ENCODE measurements around the gene RAB3GAP1. TPM values are rescaled to one million over a fixed set of nuclear protein-coding genes. Genes with fewer than 3 reads are reported as not detected.
"Not testable (repeated sequence)": the region's sequence is repeated elsewhere in the genome, so short reads cannot be mapped to it uniquely, and the experiment has no call there.

Gene RAB3GAP1
- total and polyA plus RNA-seq, 2 donors from 2014 or later: 16.6 to 41.4 TPM

DNA sequence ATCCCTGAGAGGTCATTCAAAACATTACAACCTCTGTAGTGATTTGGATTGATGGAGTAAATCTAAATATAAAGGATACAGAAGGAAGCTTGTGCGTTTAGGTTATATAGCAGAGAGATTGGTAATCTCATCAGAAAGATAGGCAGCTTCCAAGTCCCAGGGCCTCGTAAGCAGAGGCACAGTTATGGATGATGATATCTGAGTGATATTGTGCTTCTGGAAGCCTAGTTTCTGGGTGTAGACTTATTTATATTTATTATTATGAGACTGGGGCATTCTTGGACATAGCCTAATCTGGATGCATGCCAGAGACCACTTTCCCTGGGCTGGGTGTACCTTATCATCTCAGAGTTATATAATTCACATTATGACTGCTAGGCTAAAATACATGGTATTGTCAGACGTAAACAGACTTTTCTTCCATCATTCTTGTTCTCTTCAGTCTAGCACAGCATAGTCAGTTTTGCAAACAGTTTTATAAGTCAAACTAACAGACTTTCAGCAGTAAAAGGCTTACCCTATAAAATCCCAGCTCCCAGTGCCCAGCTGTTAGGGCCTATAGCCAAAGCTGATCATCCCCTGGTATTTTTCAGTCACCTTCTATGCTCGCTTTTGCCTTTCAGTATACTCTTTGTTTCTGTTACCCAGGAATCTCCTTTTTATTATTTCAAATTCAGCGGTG lies 47.9 kb downstream of the RAB3GAP1 start:
- Histone ChIP-seq H3K4me1 (ENCODE audit: control insufficient read depth in 2 of 3, insufficient read depth in 2 of 3, low read depth in 1 of 3, low read length in 3 of 3) (no peaks in the 10 kb centered on the region), H3K4me3 (ENCODE audit: low read length in 3 of 3) (no peak overlapping the region), H3K9me3 (ENCODE audit: control insufficient read depth in 2 of 3, insufficient read depth in 1 of 3, low read length in 3 of 3) (no peaks in the 10 kb centered on the region), H3K27ac (ENCODE audit: low read depth in 2 of 2, low read length in 2 of 2) (no peak overlapping the region), H3K27me3 (ENCODE audit: control insufficient read depth, insufficient read depth, low read length) (no peaks in the 10 kb centered on the region), H3K36me3 (ENCODE audit: control insufficient read depth in 2 of 3, insufficient read depth in 3 of 3, low read length in 3 of 3) (peaks cover 0 to 6% (median 0%) of the 10 kb centered on the region in 3 donors), H3K9ac (ENCODE audit: low read length in 3 of 3) (no peak overlapping the region)
- FAIRE-seq (no peak), DNase-seq (no peak)
- intact Hi-C loops (cut with DNase I): no loop called here
- TF ChIP-seq CTCF (IDR thresholded peaks at IDR 0.05; ENCODE audit: borderline replicate concordance, extremely low read depth, insufficient read depth): no peak

DNA sequence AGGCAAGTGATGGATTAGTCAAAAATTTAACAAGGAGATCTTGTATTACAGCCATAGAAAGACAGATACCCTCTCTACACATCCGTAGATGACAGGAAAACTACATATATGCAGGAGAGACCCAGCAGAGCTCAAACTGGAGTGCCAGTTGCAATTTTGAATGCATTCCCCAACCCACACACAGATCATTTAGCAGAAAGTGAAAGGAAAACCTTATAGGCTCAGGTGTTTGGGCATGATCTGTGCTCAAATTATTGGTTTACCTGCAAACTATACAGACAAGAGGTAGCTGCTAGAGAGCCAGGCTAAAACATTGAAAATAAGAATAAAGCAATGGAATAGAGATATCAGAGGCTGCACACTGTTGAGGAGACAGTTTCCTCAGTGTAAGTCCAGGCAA lies 51.8 kb downstream of the RAB3GAP1 start:
- no peak for TF ChIP-seq CTCF (IDR thresholded peaks at IDR 0.05; ENCODE audit: borderline replicate concordance, extremely low read depth, insufficient read depth)
- H3K27me3 ChIP-seq (ENCODE audit: control insufficient read depth, insufficient read depth, low read length): no peaks in the 10 kb centered on the region
- H3K9me3 ChIP-seq (ENCODE audit: control insufficient read depth in 2 of 3, insufficient read depth in 1 of 3, low read length in 3 of 3): peaks cover 0 to 3% (median 0%) of the 10 kb centered on the region in 3 donors
- DNase-seq (no peak), FAIRE-seq (no peak)
- H3K27ac ChIP-seq (ENCODE audit: low read depth in 2 of 2, low read length in 2 of 2): no peak overlapping the region
- no peaks in the 10 kb centered on the region for H3K4me1 ChIP-seq (ENCODE audit: control insufficient read depth in 2 of 3, insufficient read depth in 2 of 3, low read depth in 1 of 3, low read length in 3 of 3)
- no peak overlapping the region for H3K4me3 ChIP-seq (ENCODE audit: low read length in 3 of 3)
- H3K9ac ChIP-seq (ENCODE audit: low read length in 3 of 3): no peak overlapping the region
- intact Hi-C loops (cut with DNase I): no loop called here
- no peaks in the 10 kb centered on the region for H3K36me3 ChIP-seq (ENCODE audit: control insufficient read depth in 2 of 3, insufficient read depth in 3 of 3, low read length in 3 of 3)

GRCh38 chr2:135105513-135106316 lies 53.6 kb downstream of the RAB3GAP1 start:
- FAIRE-seq; intact Hi-C loops (cut with DNase I); H3K9ac ChIP-seq (ENCODE audit: low read length in 3 of 3); H3K27ac ChIP-seq (ENCODE audit: low read depth in 2 of 2, low read length in 2 of 2); H3K9me3 ChIP-seq (ENCODE audit: control insufficient read depth in 2 of 3, insufficient read depth in 1 of 3, low read length in 3 of 3); H3K4me3 ChIP-seq (ENCODE audit: low read length in 3 of 3); H3K36me3 ChIP-seq (ENCODE audit: control insufficient read depth in 2 of 3, insufficient read depth in 3 of 3, low read length in 3 of 3); H3K4me1 ChIP-seq (ENCODE audit: control insufficient read depth in 2 of 3, insufficient read depth in 2 of 3, low read depth in 1 of 3, low read length in 3 of 3); H3K27me3 ChIP-seq (ENCODE audit: control insufficient read depth, insufficient read depth, low read length); DNase-seq: not testable (repeated sequence)

DNA sequence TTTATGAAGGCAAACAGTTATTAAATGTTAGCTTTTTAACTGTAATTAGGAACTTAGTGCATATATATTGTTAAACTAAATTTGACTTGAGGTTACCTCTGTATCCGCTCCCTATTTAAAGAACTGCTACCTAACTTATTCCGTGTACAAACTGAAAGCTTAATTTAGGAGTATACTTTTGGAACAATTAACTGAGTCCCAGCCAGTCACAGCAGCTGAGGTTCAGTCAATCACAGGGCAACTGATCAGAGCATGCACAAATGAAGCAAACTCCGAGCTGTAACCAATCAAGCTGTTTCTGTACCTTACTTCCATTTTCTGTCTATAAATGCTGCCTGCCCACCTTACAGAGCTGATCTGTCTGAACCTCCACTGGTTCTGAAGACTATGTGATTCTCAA lies 61.2 kb downstream of the RAB3GAP1 start:
- intact Hi-C loops (cut with DNase I): no loop called here
- DNase-seq (no peak), FAIRE-seq (no peak)
- Histone ChIP-seq H3K27ac (ENCODE audit: low read depth in 2 of 2, low read length in 2 of 2) (no peak overlapping the region), H3K9ac (ENCODE audit: low read length in 3 of 3) (no peak overlapping the region), H3K9me3 (ENCODE audit: control insufficient read depth in 2 of 3, insufficient read depth in 1 of 3, low read length in 3 of 3) (no peaks in the 10 kb centered on the region), H3K4me3 (ENCODE audit: low read length in 3 of 3) (no peak overlapping the region), H3K36me3 (ENCODE audit: control insufficient read depth in 2 of 3, insufficient read depth in 3 of 3, low read length in 3 of 3) (peaks cover 0 to 2% (median 0%) of the 10 kb centered on the region in 3 donors), H3K4me1 (ENCODE audit: control insufficient read depth in 2 of 3, insufficient read depth in 2 of 3, low read depth in 1 of 3, low read length in 3 of 3) (no peaks in the 10 kb centered on the region), H3K27me3 (ENCODE audit: control insufficient read depth, insufficient read depth, low read length) (no peaks in the 10 kb centered on the region)
- TF ChIP-seq CTCF (IDR thresholded peaks at IDR 0.05; ENCODE audit: borderline replicate concordance, extremely low read depth, insufficient read depth): no peak
